ENCODE results near the gene IQGAP2.

IQGAP2 gene

GRCh38 chr5:76446776-76447175 is 43.7 kb downstream of the IQGAP2 start:
- DNase-seq (ENCODE audit: low read depth), result no peak

- DNase-seq (ENCODE audit: low read depth), result no peak
Measured at GRCh38 chr5:76449606-76450005, 46.5 kb downstream of the IQGAP2 start.

- no peak for DNase-seq (ENCODE audit: low read depth)
Measured at GRCh38 chr5:76450054-76450453, 47.0 kb downstream of the IQGAP2 start.

GRCh38 chr5:76451031-76451701 is 48.1 kb downstream of the IQGAP2 start:
- no peak for DNase-seq (ENCODE audit: low read depth)

DNA sequence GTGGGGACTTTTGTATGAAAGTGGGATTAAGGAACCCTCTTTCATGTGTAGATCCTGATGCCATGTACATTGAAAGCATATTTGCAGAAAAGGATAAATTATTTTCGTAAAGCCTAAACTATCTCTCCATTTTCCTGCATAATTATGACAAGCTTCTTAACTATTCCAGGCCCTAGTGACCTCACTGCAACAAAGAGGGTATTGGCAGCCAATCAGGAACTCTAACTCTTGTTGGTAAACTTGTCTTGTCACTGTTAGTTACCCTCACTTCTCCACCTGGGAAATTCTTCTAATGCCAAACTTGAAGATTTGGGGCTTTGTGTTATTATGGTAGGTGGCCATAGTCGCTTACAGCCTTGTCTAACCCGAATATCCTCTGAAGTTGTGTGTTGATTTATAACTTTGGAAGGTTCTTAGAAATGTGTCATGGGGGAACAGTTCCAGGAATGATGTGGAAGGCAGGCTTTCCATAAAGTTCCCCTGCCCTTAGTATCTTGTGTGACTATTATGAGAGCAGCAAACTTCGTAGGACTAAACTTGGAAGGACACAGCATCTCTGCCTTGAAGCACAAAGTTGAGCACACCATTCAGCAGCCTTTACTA is 52.5 kb downstream of the IQGAP2 start:
- DNase-seq (ENCODE audit: low read depth), result no peak

DNA sequence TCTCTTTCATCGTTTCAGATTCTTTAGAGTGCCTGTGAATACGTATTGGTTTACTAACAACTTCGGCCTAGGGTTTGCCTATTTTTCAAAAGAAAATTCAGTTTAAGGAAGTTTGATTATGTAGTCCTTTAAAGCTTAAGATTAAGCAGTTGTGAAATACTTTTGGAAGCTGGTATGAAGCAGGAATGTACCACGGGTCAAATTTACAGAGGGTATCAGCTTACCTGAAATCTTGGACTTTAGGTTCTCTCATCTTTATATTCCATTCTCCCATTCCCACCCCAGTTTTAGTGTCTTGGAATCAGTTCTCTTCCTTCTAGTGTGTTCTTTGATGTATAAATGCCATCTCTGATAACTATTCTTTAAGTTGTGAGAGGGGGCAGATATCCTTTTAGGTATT is 53.2 kb downstream of the IQGAP2 start:
- no peak for DNase-seq (ENCODE audit: low read depth)

GRCh38 chr5:76457674-76458485 is 54.8 kb downstream of the IQGAP2 start:
- no peak for DNase-seq (ENCODE audit: low read depth)

- no peak for DNase-seq (ENCODE audit: low read depth)
Measured at GRCh38 chr5:76458486-76458830, 55.4 kb downstream of the IQGAP2 start.

DNA sequence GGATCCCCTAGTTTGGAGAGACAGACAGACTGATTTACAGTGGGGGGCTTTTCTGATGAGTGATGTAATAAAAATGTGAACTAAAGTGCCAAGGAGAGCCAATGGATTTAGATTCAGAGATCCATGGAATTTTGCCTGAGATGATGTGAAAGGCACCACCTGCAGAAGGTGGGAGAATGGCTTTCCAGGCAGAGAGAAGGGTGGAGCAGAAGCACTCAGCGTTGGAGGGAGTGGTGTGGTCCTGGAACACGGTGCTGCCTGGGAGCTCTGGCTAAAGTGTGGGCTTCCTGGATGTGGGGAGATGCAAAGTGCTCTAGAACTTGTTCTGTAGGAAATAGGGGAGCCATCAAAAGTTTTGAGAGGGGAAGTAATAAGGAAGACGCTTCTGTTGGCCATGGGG is 57.0 kb downstream of the IQGAP2 start:
- no peak for DNase-seq (ENCODE audit: low read depth)

DNA sequence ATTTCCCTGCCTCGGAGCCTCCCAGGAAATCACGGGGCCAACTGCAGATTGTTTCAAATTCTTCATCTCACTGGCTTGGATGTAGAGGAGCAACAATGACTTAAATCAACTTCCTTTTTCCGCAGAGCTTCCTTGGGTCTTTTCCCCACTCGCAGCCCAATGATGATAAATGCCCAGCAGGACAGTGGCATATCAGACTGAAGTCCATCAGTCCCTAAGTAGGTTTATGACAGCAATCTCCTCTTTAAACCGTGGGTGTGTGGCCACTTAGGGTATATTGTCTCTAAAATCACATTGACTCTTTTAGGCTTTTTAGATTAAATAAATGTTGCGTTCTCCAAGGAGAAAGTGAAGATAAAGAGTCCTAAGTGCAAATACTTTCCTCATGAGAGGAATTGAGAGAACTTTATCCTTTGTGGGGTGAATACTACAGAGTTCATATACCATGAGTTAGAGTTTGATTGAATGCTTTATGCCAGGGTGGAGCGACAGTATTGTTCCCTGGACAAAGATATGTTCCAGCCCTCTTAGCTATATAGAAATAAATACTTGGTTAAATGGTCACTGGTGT is 59.1 kb downstream of the IQGAP2 start:
- no peak for DNase-seq (ENCODE audit: low read depth)

DNA sequence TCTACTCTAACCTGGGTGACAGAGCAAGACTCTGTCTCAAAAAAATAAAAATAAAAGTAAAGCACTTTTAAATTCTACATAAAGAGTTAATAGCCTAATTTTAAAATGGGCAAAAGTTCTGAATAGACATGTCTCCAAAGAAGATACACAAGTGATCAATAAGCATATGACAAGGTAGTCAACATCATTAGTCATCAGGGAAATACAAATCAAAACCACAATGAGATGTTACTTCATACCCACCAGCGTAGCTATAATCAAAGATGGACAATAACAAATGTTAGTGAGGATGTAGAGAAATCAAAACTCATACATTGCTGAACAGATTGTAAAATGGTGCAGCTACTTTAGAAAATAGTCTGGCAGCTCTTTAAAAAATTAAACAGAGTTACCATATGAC is 64.1 kb downstream of the IQGAP2 start:
- DNase-seq (ENCODE audit: low read depth), result no peak

GRCh38 chr5:76468635-76469425 is 65.7 kb downstream of the IQGAP2 start:
- no peak for DNase-seq (ENCODE audit: low read depth)

DNA sequence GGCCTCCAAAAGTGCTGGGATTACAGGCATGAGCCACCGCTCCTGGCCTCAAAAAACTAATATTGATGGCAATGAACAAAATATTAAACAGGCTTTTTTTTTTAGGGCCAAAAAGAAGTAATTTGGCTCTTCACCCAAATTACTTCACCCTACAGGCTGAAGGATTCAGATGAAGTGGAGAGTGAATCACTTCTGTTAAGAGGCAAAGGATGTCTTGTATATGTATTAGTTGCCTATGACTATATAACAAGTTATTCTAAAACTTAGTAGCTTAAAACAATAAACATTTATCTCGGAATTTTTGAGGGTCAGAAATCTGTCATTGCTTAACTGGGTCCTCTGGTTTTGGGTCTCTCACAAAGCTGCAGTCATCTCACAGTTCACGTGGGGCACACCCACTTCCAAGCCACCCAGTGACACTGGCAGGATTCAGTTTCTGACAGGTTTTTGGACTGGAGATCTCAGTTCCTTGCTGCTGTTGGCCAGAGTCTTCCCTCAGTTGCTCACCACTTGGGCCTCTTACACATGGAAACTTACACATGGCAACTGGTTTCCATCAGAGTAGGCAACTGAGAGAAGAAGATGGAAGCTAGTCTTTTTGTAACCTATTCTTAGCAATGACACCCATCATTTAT is 66.7 kb downstream of the IQGAP2 start:
- DNase-seq (ENCODE audit: low read depth), result no peak

GRCh38 chr5:76470976-76471375 is 67.9 kb downstream of the IQGAP2 start:
- no peak for DNase-seq (ENCODE audit: low read depth)

- DNase-seq (ENCODE audit: low read depth), result no peak
Measured at GRCh38 chr5:76471406-76471805, 68.3 kb downstream of the IQGAP2 start.

DNA sequence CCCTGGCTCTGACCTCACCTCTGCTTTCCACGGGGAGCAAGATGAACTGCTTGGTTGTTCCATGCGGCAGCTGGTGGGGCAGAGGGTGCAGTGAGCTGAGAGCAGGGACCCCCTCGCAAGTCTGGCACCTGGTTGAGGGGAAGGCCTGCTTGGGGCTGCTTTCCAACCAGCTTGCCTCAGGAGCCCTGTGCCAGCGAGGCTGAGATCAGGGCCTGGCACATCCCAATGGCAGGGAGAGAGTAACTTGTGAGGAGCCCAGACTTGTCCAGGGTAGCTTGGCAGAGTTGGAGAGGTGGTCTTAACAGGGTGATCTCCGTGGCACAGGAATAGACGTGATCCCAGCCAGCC is 68.9 kb downstream of the IQGAP2 start:
- no peak for DNase-seq (ENCODE audit: low read depth)

DNA sequence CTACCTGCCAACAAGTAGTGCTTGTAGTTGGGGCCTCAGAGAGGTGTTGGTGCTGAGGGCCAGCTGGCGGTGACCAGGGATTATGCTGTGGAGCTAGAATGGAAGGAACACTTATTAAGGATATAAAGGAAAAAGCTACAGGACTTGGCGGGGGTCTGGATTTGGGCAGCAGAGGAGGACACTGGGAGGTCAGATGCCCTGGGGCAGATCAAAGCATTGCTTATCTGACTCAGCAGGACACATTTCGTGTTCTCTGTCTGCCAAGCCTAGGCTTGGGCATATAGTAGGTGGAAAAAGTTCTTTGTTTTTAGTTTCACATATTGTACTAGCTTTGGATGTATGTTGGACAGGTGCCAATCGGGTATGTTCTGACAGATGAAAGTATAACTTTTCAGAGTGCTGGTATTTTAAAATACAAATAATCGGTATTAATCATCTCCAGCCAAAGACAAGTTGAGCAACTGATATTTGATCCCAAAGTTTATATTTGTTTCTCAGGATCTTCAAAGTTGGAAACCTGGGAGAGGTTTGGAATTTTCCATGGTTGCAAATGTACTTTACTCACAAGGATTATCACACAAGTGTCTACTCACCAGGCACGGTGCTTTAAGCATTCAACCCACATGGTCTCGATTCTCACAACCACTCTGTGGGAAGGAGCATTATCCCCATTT is 69.4 kb downstream of the IQGAP2 start:
- no peak for DNase-seq (ENCODE audit: low read depth)

DNA sequence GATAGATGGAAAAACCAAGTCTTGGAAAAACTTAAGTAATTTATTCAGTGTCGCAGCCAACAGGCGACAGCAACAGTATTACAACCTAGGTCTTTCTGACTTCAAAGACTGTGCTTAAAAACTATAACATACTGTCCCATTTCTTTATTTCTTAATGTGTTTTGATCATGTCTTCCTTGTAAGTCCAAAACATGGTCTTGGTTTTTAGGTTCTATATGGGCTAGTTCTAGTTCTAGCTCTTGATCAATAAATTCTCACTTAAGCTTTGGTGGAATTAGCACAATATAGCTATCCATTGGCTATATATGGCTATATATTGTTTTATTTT is 69.9 kb downstream of the IQGAP2 start:
- no peak for DNase-seq (ENCODE audit: low read depth)

- no peak for DNase-seq (ENCODE audit: low read depth)
Measured at GRCh38 chr5:76473661-76474060, 70.6 kb downstream of the IQGAP2 start.

GRCh38 chr5:76474377-76474776 is 71.3 kb downstream of the IQGAP2 start:
- no peak for DNase-seq (ENCODE audit: low read depth)

GRCh38 chr5:76475385-76475784 is 72.3 kb downstream of the IQGAP2 start:
- no peak for DNase-seq (ENCODE audit: low read depth)
